HFF-Myc (cell line): ENCODE data around the gene CCDC171.
"Not testable (repeated sequence)": the region's sequence is repeated elsewhere in the genome, so short reads cannot be mapped to it uniquely, and the experiment has no call there.

Experiments used
- DNase-seq: peaks from one replicate; pipeline ENCODE4 v3.0.0-alpha.2; 2011; ENCODE audit warnings: low read depth; ENCODE audit errors: extremely low read depth
- H3K4me3 ChIP-seq: replicated peaks from 2 replicates; pipeline ENCODE4 v1.5.1; 2011; ENCODE audit warnings: low read depth, mild to moderate bottlenecking, control low read depth, low read length
- CTCF ChIP-seq: IDR thresholded peaks from 2 replicates; pipeline ENCODE4 v1.5.1; 2012; ENCODE audit warnings: mild to moderate bottlenecking, low read depth, low read length, control low read depth; ENCODE audit errors: missing control alignments

The CCDC171 gene

GRCh38 chr9:15782106-15782505 lies 229.3 kb downstream of the CCDC171 start:
- peak; percentile 2 for DNase-seq
- H3K4me3 ChIP-seq: no peak overlapping the region
- TF ChIP-seq CTCF: no peak

DNA sequence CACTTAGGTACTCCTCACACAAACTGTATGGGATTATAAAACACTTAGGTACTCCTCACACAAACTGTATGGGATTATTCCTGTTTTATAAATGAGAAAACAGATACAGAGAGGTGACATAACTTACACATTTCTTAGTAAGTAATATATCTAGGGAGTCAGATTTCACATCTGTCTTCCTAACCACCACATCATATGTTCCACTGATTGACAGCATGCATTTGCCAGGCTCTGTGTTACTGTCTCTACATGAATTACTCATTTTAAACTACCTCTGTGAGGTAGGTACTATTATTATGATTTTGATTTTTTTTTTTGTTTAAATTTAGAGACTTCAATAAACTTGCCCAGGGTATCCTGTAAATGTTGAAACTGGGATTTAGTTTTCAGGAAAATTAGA lies 232.7 kb downstream of the CCDC171 start:
- H3K4me3 ChIP-seq: no peak overlapping the region
- DNase-seq: no peak
- TF ChIP-seq CTCF: no peak

GRCh38 chr9:15786616-15787015 lies 233.8 kb downstream of the CCDC171 start:
- no peak for DNase-seq
- no peak for TF ChIP-seq CTCF

DNA sequence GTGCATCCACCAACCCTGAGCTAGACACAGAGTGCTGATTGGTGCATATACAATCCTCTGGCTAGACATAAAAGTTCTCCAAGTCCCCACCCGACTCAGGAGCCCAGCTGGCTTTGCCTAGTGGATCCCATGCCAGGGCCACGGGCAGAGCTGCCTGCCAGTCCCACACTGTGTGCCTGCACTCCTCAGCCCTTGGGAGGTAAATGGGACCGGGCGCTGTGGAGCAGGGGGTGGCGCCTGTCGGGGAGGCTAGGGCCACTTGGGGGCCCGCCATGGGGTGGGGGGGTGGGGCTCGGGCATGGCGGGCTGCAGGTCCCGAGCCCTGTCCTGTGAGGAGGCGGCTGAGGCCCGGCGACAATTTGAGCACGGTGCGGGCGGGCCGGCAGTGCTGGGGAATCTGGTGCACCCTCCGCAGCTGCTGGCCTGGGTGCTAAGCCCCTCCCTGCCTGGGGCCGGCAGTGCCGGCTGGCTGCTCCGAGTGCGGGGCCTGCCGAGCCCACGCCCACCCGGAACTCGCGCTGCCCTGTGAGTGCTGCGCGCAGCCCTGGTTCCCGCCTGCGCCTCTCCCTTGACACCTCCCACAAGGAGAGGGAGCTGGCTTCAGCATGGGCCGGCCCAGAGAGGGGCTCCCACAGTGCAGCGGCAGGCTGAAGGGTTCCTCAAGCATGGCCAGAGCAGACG lies 257.5 kb downstream of the CCDC171 start:
- H3K4me3 ChIP-seq, DNase-seq: not testable (repeated sequence)

More at GRCh38 chr9:15786616-15787015, 233.8 kb downstream of the CCDC171 start:
- no peak overlapping the region for H3K4me3 ChIP-seq

DNA sequence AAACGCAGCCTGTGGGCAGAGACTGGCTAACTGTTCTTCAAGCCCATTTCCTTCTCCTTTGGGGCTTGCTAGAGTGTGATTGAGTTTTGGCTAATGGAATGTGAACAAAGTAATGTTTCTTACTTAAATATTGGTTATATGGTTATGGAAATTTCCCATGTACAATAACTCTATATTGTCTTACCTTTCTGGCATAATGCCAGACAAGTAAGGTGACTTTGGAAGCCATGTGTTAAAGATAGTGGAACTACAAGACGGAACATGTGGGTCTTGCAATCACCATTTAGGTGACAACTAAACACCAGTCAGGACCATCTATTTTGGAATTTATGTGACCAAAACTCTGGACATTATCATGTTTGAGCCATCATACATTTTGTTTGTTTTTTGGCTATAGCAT lies 260.2 kb downstream of the CCDC171 start:
- no peak for DNase-seq
- H3K4me3 ChIP-seq: no peak overlapping the region
- TF ChIP-seq CTCF: no peak

- H3K4me3 ChIP-seq: no peak overlapping the region
- peak; percentile 29 for DNase-seq
- TF ChIP-seq CTCF: peak; percentile 40
Observed at GRCh38 chr9:15824310-15824709, 271.5 kb downstream of the CCDC171 start.

DNA sequence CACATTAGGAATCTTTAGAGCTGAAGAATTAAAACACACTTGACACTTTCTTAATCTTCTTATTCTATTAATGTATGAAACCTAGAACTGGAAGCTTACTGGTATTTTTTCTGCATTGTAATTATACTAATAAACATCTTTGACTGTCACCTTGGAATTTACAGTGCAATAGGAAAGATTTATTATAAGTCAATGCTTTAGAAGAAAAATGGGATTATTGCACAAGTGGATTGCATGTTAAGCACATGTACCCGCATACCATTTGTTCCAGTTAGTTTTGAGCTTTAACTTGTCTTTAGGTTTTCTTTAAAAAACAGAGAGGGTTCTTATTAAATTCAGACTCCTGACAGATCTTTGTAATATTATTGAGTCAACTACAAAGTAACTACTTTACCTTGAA lies 278.5 kb downstream of the CCDC171 start:
- TF ChIP-seq CTCF: no peak
- no peak overlapping the region for H3K4me3 ChIP-seq
- no peak for DNase-seq
